Esophagus squamous epithelium (tissue), 5 donors: ENCODE measurements around the gene LRRIQ3. TPM values are rescaled to one million over a fixed set of nuclear protein-coding genes. Genes with fewer than 3 reads are reported as not detected.

ENCODE experiments used
- DNase-seq: peaks from one replicate; lab custom pipeline; 2025; lab: John Stamatoyannopoulos, UW
- H3K27ac ChIP-seq, 4 donors: fragments of 200-600 bp; sonication (generic); one replicate each; pipeline ENCODE4 v1.5.1; 2016 to 2019; ENCODE audit warnings: mild to moderate bottlenecking in 1 of 4
- H3K27me3 ChIP-seq, 4 donors: fragments of 200-600 bp; sonication (generic); 1 replicate in 3 of 4; 2 replicates in 1 of 4; pipeline versions ENCODE4 v1.5.1 to v1.6.0; 2017 to 2021; ENCODE audit warnings: antibody characterized with exemption in 1 of 4
- H3K36me3 ChIP-seq, 3 donors: fragments of 200-600 bp; sonication (generic); one replicate each; pipeline ENCODE4 v1.5.1; 2016 to 2019
- H3K4me1 ChIP-seq, 3 donors: fragments of 200-600 bp; sonication (generic); one replicate each; pipeline ENCODE4 v1.5.1; 2017 to 2019
- H3K4me3 ChIP-seq, 4 donors: fragments of 200-600 bp; sonication (generic); 1 replicate in 3 of 4; 2 replicates in 1 of 4; pipeline ENCODE4 v1.5.1; 2016 to 2019; ENCODE audit warnings: mild to moderate bottlenecking in 2 of 4, moderate library complexity in 1 of 4
- H3K9me3 ChIP-seq, 3 donors: fragments of 200-600 bp; sonication (generic); one replicate each; pipeline ENCODE4 v1.5.1; 2016 to 2019
- POLR2A ChIP-seq, 4 donors: fragments of 450-650 bp; IDR thresholded peaks; one replicate each; pipeline ENCODE4 v1.6.1; 2017; ENCODE audit warnings: antibody characterized with exemption in 4 of 4, mild to moderate bottlenecking in 4 of 4, moderate library complexity in 3 of 4
- WGBS, 2 donors: methylation state at CpG; one replicate each; pipeline ENCODE4 v1.1.5; 2018; 5-methylcytosine and 5-hydroxymethylcytosine counted together
- intact Hi-C: fragments of 100-400 bp; cut with DNase I; formaldehyde crosslinking; loops from one replicate; pipeline ENCODE4 v1.15.0; 2022
- total RNA-seq, 4 donors: library from RNA; depleted of rRNA; stranded (reverse); fragments of >200 nt; gene quantifications; one replicate each; pipeline ENCODE4 v1.1.0, GENCODE V29; 2016
- TF ChIP-seq, protein P1 (sequence below), 6 experiments: fragments of 450-650 bp in 4 of 6; fragments of 200-600 bp in 2 of 6; sonication (generic) in 2 of 6; IDR thresholded peaks; one replicate each; pipeline ENCODE4 v1.5.1; 2016 to 2019; ENCODE audit warnings: antibody characterized with exemption in 6 of 6, mild to moderate bottlenecking in 4 of 6, moderate library complexity in 4 of 6
- donor health status: DM: yes; HTN: yes; CAD: no.

The LRRIQ3 gene
- total RNA-seq, 4 donors from 2014 or later = 0.23 to 0.57 (median 0.57) TPM; not detected in 1

DNA sequence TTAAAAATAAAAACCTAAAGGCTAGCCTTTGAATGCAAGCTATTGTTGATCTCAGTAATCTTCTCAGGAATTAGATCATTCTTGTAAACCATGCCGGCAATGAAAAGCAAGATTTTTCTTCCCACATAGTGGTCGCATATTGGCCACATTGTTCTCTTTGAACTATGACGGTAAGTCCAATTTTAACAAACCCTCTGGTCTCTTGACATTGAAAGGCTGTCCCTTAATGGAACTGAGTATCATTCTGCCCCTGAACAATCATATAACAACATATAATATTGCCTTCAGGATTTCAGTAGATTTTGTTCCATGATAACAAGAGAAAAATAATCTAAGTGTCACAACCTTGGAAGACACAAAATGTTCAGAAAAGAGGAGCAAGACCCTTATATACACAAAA lies 38.5 kb upstream of the LRRIQ3 start:
- no peak for DNase-seq
- Histone ChIP-seq H3K27me3 (no peaks in the 10 kb centered on the region), H3K4me3 (no peak overlapping the region), H3K9me3 (no peaks in the 10 kb centered on the region), H3K4me1 (no peaks in the 10 kb centered on the region), H3K36me3 (no peaks in the 10 kb centered on the region), H3K27ac (no peak overlapping the region)
- TF ChIP-seq, protein P1, sequence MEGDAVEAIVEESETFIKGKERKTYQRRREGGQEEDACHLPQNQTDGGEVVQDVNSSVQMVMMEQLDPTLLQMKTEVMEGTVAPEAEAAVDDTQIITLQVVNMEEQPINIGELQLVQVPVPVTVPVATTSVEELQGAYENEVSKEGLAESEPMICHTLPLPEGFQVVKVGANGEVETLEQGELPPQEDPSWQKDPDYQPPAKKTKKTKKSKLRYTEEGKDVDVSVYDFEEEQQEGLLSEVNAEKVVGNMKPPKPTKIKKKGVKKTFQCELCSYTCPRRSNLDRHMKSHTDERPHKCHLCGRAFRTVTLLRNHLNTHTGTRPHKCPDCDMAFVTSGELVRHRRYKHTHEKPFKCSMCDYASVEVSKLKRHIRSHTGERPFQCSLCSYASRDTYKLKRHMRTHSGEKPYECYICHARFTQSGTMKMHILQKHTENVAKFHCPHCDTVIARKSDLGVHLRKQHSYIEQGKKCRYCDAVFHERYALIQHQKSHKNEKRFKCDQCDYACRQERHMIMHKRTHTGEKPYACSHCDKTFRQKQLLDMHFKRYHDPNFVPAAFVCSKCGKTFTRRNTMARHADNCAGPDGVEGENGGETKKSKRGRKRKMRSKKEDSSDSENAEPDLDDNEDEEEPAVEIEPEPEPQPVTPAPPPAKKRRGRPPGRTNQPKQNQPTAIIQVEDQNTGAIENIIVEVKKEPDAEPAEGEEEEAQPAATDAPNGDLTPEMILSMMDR (IDR thresholded peaks at IDR 0.05) = no peak
- TF ChIP-seq POLR2A (IDR thresholded peaks at IDR 0.05) = no peak
- intact Hi-C loops = no loop called here
- 80 to 92% methylated on average over 3 of the region's 3 CpGs for whole genome bisulfite sequencing, 2 donors

DNA sequence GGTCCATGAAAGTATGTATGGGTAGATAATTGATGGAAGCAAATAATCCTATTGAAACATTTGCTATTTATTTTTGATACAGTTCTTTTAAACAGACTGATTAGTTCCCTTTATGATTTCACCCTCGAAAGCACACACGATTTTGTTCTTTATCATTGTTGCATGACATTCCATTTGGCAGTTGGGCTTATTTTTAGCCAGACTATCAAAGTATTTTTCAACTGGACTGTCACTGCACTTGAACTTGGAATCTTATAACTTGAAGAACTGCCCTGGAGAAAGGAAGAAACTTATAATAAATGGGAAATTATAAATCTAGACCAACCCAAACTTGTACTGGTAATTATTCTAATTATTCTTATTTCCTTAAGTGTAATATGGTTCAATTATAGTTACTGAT lies 37.2 kb upstream of the LRRIQ3 start, which contains the start of gene TNNI3K:
TSS of gene TNNI3K (plus strand) at position 235 of the 400 bp plus-strand sequence. CDS start at position 300, 65 bp downstream.
- no peak for TF ChIP-seq POLR2A (IDR thresholded peaks at IDR 0.05)
- TF ChIP-seq, protein P1 (IDR thresholded peaks at IDR 0.05) = no peak
- H3K9me3 ChIP-seq = no peaks in the 10 kb centered on the region
- no peaks in the 10 kb centered on the region for H3K27me3 ChIP-seq
- no peaks in the 10 kb centered on the region for H3K4me1 ChIP-seq
- no peak for DNase-seq
- H3K27ac ChIP-seq = no peak within 1 kb of the TSS
- H3K36me3 ChIP-seq = no peaks in the 10 kb centered on the region
- intact Hi-C loops = no loop called here
- 19 to 38% methylated on average over 2 of the region's 2 CpGs for WGBS, 2 donors
- H3K4me3 ChIP-seq = no peak within 1 kb of the TSS

DNA sequence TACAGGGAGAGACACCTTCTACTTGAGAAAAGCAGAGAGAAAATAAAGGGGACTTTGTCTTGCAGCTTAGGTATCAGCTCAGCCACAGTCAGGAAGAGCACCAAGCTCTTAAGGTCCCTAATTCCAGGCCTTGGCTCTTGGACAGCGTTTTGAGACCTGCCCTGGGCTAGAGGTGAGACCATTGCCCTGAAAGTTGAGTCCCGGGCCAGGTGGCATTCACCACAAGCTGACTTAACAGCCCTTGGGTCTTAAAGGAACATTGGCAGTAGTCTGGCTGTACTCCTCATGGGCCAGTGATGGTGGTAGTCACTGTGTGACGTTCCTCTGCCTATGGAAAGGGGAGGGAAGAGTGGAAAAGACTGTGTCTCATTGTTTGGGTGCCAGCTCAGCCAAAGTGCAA lies 25.5 kb upstream of the LRRIQ3 start:
- Histone ChIP-seq H3K36me3 (peaks cover 0 to 5% (median 0%) of the 10 kb centered on the region in 3 donors), H3K4me1 (no peaks in the 10 kb centered on the region), H3K4me3 (no peak overlapping the region), H3K27ac (no peak overlapping the region), H3K27me3 (no peaks in the 10 kb centered on the region), H3K9me3 (peaks cover 0 to 21% (median 0%) of the 10 kb centered on the region in 3 donors)
- intact Hi-C loops = no loop called here
- TF ChIP-seq POLR2A (IDR thresholded peaks at IDR 0.05) = no peak
- TF ChIP-seq, protein P1 (IDR thresholded peaks at IDR 0.05) = no peak
- WGBS, 2 donors = 68 to 73% methylated on average over 3 of the region's 3 CpGs
- DNase-seq = no peak

DNA sequence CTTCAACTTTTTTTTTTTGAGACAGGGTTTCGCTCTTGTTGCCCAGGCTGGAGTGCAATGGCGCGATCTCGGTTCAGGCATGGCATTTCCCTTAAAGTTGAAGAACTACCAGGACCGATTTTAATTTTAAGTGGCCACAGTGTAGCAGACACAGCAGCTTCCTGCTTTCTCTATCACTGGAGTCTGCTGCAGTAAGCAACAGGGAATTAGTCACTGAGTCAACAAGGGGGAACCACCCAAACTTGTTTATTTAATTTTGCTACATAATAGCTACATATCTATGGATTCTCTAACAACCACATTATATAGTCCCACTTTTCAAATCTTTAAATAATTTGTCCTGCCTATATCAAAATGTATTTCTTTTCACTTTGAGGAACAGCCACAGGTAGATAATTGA lies 24.7 kb upstream of the LRRIQ3 start:
- Histone ChIP-seq H3K4me3 (no peak overlapping the region), H3K27ac (no peak overlapping the region), H3K27me3 (no peaks in the 10 kb centered on the region), H3K4me1 (no peaks in the 10 kb centered on the region), H3K36me3 (peaks cover 0 to 5% (median 0%) of the 10 kb centered on the region in 3 donors), H3K9me3 (peaks cover 0 to 21% (median 0%) of the 10 kb centered on the region in 3 donors)
- intact Hi-C loops = no loop called here
- no peak for TF ChIP-seq POLR2A (IDR thresholded peaks at IDR 0.05)
- TF ChIP-seq, protein P1 (IDR thresholded peaks at IDR 0.05) = no peak
- DNase-seq = no peak
- WGBS, 2 donors = 83 to 88% methylated on average over 5 of the region's 5 CpGs

DNA sequence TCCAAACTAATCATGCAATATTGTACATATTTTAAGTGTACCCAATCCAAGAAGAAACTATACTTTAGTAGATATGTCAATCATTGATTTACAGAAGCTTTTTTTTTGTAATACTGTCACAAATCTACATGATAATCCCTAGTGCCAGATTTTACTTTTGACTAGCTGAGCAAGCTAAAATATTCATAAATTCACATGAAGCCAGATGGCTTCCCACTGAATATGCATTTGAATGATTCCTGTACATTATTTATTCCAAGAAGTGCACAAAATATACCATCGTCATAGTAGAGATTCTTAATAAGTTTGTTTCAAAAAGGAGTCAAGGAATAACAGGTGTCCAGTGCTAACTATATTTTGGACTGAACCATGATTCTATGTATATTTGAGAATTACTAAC lies 17.3 kb upstream of the LRRIQ3 start:
- Histone ChIP-seq H3K4me3 (no peak overlapping the region), H3K4me1 (no peaks in the 10 kb centered on the region), H3K9me3 (no peaks in the 10 kb centered on the region), H3K27me3 (no peaks in the 10 kb centered on the region), H3K36me3 (peaks cover 0 to under 1% (median 0%) of the 10 kb centered on the region in 3 donors), H3K27ac (no peak overlapping the region)
- TF ChIP-seq POLR2A (IDR thresholded peaks at IDR 0.05) = no peak
- TF ChIP-seq, protein P1 (IDR thresholded peaks at IDR 0.05) = no peak
- intact Hi-C loops = no loop called here
- no peak for DNase-seq
- 78 to 100% methylated on average over 1 of the region's 1 CpG for WGBS, 2 donors
